ENCODE results near the gene HIBADH.
A peak's percentile ranks its signal among the peaks of the same experiment; 100 is the strongest.

HIBADH gene

DNA sequence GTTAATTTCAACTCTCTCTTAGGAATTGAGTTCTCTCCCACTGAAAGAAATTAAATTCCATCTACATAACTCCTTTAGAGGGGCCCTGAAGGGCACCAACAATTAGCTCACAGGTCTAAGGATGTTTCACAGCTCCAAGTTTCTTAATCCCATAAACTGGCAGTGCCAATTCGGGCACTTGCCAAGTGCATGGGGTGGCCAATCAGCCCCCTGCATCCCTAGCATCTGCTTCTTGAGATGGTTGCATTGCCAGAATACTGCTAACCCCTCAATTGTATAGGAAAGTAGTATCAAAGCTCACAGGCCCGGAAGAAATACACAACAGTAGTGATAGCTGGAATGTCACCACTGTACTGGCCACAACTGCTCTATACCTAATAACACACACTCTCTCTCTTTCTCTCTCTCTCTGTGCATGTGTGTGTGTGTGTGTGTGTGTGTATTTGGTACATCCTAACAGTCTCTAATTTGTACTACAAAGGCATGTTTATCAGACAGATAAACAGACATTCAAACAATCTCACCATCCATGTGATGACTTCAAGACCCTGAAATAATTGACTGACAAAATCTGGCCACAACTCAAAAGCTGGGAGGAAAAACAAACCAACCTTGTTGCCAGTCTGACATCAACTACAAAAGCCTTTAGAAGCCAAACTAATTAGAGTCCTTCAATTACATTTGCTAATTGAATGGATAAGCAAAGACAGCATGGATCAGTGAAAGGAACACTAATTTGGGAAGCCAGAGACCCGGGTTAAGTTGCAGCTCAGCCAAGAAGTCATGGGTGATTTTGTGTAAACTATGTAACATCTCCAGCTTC, 27.8 kb downstream of the HIBADH start:
- DNase-seq = peak; percentile 97

DNA sequence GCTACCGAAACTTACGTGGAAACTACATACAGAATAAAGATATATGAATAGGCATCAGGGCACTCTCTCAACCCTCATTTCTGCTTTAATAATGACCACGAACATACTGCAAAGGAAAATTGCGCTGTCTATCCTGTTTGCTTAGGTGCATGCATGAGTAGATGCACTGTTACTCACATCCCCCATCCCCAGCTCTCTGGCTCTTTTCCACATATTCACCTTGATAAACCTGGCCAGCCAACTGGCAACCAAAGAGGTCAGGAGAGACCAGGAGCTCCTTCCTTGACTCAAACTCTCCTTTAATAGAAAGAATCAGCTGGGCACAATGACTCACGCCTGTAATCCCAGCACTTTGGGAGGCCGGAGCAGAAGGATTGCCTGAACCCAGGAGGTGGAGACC, 29.6 kb downstream of the HIBADH start:
- no peak for DNase-seq

DNA sequence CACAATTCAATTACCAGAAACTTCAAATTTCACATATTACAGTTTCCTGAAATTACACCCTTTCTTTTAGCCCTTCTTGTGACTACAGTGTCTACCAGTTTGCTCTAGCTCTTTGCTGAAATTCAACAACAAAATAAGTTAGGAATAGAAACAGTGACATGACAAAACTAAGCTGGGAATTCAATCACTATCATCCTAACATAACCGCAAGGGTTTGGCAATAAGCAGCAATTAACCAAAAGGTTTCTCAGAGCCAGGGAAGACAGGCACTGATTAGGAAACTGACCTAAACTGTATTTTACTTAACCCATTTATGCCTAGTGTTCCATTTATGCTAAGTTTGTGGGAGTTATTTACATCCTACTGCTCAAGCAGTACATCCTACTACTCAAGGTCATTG, 31.3 kb downstream of the HIBADH start:
- DNase-seq = no peak

DNA sequence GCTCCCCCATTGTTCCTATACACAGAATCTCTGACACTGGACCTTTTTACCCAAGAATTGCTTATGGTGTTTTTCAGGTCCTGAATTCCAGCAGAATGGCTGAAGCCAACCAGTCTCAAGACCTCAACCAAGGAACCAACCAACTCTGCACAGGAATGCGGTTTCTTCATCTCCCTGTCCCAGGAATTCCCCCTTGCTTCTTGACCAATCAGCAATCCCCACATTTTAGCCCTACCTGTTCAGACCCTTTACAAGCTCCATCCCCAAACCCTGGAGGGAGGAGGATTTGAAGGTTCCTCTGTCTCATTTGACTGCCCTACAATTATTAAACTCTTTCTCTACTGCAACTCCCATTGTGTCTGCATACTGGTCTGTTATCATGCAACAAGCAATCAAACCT, 35.5 kb downstream of the HIBADH start:
- DNase-seq = no peak

DNA sequence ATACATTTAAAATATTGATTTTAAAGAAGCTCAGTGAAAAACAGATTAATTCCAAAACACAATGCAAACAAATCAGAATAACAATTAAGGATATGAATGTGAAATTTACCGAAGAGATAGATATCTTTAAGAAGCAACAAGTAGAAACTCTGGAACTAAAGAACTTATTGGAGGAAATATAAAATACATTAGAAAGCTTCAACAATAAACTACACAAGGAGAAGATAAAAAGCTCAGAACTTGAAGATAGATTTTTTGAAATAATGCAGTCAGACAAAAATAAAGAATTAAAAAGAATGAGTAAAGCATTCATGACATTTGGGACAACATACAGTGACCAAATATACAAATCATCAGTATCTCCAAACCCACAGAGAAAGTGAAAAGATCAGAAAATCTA, 43.2 kb downstream of the HIBADH start:
- DNase-seq = no peak

DNA sequence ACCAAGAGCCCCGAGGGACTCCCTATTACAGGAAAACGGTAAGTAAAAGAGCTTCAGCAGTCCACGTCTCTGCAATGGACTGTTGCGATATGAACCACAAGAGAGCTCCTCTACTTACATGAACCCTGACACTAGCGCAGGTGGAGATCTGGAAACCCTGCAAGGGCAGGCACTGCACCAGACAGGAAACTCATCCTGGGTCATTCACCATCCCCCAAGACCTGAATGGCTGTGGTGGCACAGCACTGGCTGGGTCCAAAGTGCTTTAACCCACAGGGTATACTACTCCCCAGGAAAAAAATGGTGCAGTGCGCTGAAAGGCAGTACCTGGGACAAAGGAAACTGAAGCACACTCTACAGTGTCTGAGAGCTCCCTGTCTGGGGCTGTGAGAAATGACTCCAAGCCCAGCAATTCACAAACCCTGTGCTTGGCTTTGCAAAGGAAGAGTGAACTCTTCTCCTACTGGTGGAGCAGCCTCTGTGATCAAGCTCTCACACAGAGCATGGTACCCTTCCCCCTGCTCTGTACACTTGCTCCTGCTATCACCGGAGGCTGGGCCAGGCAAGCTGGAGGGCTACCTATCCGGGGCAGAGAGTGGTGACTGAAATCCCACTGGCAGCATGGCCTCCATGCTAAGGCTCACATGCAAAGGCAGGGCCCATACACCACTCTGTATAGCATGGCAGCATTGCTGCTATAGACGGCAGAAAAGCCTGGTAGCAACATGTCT, 44.9 kb downstream of the HIBADH start:
- DNase-seq = no peak

DNA sequence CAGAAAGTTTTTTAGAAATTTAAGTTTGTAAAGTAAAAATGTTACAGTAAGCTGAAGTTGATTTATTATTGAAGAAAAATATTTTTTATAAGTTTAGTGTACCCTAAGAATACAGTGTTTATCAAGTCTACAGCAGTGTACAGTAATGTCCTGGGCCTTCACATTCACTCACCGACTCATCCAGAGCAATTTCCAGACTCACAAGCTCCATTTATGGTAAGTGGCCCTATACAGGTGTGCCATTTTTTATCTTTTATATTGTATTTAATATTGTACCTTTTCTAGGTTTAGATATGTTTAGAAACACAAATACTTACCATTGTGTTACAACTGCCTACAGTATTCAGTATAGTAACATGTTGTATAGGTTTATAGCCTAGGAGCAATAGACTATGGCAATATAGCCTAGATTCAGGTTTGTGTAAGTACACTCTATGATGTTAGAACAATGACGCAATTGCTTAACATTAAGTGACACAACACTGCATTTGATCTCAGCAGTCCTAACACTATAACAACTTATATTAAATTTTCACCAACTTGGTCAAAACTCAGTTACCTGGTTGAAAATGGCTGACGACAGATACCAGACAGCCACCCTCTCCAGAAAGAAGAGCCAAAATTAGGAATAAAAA, 45.7 kb downstream of the HIBADH start:
- no peak for DNase-seq

DNA sequence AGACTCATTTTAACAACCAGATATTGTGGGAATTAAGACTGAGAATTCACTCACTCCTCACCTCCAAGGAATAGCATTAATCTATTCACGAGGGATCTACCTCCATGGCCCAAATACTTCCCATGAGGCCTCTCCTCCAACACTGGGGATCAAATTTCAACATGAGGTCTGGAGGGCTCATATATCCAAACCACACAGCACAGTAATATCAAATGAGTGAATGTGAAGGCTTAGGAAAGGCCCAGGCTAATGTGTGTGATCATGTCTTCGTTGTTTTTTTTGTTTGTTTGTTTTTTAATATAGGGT, 46.5 kb downstream of the HIBADH start:
- DNase-seq = no peak

DNA sequence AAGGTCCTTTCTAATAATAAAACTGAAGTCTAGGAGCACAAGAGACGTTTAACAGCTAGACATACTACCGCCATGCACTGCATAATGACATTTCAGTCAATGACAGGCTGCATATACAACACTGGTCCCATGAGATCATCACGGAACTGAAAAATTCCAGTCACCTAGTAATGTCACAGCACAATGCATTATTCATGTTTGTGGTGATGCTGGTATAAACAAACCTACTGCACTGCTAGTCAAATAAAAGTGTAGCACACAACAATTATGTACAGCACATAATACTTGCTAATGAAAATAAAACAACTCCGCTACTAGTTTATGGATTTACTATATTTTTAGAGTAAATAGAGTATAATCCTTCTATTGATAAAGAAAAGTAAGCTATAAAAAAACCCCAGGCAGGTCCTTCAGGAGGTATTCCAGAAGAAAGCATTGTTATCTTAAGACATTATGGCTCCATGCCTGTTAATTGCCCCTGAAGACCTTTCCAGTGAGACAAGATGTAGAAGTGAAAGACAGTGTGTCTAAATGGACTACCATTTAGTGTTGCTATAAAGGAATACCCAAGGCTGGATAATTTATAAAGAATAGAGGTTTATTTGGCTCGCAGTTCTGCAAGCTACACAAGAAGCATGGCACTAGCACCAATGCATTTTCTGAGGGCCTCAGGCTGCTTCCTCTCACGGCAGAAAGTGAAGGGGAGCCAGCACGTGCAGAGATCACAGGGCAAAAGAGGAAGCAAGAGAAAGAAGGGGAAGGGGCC, 47.1 kb downstream of the HIBADH start:
- no peak for DNase-seq

DNA sequence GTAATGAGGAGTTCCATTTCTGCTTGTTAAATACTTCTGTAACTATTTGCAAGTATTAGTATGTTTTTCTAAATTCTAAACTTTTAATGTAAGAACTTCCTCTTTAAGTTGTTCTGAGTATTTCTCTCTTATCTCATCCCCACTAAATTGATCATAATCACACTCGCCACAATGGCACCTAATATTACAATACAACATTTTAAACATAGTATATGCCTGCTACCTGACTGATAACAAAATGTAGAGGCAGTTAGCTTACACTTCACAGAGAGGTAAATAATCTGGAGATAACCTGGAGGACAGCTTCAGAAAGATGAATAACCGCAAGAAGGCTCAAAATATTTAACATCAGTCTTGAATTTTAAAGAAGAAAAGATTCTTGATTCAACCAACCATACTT, 48.6 kb downstream of the HIBADH start:
- DNase-seq = no peak

DNA sequence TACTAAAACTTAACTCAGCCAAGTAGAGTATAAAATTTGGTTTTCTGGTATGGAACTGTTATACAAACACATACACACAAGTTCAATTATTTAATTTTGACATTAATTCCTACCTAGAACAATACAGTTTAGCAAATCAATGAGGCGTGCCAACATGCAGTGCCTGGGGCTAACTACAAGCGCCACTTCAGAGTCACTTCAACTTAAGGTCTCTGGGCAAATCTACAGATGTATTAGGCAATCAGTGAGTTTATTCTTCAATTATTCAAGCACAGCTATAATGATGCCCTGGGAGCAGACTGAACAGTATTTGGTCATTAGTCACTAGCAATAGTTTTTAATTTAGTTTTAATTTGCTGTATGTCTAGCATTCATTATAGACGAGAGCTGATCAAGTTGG, 51.6 kb downstream of the HIBADH start:
- DNase-seq = peak; percentile 90

DNA sequence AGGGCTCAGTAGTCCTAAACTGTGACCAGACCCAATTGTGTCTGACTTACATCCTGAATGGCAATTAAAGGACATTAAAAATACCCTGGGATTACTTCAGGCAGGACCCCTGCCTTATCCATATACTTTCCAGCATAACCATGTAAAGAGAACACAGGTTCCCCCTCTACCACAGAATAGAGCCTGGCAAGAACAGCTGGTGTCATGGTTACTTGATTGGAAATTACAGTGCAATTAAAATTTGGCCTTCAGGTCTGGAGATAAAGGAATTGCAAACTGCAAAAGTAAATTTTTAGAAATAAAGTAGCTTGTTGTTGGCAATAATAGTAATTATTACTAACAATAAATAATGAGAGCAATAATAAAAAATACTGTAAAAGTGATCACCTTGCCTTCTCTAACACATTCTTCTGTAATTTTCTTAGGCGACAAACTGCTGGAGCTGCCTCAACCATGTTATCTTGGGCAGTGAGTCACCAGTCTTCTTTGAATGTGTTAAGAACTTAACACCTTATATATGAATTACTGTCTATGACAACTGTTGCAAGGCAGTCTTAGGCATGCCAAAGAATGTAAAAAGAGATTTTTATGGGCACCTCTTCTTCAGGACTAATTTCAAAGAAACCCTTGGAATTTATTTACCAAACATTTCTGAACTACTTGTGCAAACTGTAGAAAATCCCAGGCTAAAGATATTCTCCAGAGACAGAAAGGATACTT, 53.7 kb downstream of the HIBADH start:
- DNase-seq = peak; percentile 86

DNA sequence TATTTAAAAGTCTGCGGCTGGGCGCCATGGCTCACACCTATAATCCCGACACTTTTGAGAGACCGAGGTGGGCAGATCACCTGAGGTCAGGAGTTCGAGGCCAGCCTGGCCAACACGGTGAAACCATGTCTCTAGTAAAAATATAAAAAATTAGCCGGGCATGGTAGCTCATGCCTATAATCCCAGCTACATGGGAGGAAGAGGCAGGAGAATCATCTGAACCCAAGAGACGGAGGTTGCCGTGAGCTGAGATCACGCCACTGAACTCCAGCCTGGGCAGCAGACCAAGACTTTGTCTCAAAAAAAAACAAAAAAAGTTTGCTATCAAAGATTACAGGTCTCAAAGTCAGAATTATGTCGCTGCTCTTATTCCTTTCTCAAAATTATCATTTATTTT, 55.5 kb downstream of the HIBADH start:
- no peak for DNase-seq

DNA sequence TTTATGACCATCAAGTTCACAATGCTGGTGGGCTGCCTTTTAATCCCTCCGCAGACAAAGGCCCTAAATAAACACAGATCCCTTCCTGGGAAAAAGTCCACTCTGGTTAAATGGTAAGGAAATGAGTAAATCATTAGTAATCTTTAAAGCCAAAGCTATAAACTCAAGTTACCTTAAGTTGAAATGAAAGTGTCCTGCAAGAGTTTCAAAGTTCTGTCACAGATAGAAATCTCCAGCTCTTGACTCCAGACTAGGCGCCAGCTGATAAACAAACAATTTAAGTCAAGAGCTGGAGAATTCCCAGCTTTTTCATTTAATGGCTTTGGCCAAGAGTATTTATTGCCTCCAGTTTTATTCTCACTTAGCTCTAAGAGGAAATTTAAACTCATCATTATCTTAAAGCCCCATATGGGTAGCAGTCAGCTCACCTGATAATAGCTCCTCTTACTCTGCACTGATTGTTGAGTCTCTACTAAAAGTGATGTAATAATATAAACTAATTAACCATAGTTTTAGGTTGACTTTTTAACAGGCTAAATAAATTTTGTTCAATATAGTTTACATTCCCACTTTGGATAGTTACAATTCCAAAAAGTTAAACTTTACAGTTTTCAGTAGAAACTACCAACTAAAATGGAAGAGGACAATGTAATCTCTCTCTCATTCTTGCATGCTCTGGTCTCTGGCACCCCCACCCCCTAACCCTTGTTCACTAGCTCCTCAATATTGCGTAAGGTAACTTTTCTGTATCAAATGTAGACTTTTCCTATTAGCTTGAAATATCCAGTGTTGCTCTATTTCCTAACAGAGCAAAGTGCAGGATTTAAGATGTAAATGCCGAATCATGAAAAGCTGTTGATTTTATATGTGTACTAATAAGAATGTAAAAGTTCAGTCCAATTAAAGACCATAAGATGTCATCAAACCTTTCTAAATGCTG, 56.1 kb downstream of the HIBADH start:
- DNase-seq = peak; percentile 87

DNA sequence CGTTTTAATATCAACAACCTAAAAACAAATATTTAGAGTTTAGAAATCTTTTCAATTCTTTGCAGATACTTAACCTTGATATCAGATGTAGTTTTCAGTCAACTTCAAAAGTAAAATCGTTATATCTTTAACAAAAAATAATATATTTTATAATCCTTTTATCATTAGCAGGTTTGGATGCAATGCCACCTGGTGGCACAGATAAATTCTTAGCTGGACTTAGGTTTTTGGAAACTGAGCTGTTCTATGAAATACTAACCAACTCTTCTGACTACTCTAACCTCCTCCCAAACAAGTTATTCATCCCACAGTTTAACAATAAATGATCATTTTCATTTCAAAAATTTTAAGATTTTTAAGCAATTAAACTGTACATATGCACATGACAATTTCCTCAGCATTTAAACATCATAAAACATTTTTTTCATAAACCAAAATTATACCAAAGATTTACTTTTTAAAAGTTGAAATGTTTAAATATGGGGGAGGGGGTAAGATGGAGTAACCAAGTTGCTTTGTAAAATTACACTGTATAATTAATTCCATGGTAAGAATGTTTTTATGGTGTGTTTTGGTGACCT, 56.9 kb downstream of the HIBADH start:
- DNase-seq = peak; percentile 64

DNA sequence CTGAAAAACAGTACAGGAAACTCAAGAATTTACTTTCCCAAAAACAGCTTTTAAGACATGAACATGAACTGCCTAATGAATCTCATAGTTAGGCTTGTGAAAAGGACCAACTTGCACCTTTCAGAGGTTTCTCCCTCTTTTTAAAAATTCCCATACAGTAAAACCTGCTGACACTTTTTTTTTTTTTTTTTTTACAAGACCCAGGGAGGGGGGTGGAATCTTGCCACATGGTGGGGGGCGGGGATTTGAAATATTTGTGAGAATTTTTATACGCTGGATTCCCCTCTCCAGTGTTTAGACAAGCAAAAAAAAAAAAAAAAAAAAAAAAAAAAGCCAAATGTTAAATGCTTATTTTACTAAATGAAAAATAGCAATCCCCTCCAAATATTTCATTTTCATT, 57.4 kb downstream of the HIBADH start:
- peak; percentile 12 for DNase-seq

DNA sequence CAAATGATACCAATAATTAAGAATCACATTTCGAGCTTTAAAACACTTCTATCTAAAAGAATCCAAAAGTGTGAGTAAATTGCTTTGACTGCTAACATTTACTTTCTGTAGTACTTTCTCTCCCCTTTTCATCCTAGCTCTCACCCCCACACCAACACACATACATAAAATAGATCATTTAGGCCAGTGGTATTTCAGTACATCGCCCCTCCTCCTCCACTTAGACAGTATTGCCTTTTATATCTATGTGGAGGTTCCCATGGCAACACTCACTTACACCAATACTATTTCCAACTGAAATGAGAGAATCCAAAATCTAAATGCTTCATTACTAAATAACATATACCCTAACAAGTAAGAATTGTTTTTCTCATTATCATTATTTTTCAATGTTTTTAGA, 58.9 kb downstream of the HIBADH start:
- peak; percentile 29 for DNase-seq

DNA sequence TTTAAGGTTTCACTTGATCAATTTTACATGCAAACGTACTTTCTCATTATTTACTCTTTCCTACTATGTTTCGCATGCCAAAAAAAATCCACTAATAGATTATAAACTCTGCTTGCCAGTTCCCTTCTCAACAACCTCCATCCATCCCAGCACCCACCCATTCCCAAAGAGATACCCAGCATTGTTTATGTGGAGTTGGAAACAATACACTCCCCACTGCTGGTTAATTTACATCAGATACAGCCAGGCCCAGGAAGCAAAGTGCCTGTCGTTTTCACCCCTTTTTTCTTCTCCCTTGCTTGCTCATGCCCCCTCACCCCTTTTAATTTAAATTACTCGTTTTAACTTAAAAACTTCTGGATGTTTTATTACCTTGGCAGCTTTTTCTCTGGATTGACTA, 59.9 kb downstream of the HIBADH start:
- peak; percentile 7 for DNase-seq

DNA sequence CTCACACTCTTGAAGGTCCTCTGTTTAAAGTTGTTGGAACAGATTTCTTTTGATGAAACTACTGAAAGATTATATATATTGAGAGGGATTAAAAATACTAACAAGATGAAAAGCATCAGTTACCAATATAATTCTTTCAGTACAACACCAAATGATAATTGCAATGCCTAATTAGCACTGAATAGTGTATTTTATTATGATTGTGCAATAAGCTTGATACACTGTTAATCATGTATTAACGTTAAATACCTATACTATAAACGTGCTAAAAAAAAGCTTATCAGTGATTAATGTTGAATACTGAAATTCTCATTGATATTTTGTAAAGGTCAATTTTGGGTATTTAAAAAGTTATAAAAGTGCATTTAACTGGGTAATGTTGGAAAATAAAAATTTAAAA, 61.5 kb downstream of the HIBADH start:
- DNase-seq = no peak

DNA sequence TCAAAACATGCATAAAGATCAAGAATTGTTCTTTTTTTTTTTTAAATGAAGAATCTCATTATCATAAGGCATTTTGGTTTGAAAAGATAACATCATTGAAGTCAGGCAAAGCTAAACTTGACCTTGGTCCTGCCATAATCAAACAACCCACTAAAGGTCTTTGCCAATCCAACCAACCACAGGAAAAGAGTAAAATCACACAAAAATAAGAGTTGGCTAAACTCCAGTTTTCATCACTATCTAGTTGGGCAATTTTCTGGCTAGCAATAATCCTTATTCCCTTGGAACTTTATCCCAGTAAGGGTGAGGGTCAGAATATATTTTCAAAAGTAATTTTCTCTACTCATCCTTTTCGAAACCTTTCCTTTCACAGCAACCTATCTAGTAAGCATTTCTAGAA, 62.4 kb downstream of the HIBADH start:
- no peak for DNase-seq

DNA sequence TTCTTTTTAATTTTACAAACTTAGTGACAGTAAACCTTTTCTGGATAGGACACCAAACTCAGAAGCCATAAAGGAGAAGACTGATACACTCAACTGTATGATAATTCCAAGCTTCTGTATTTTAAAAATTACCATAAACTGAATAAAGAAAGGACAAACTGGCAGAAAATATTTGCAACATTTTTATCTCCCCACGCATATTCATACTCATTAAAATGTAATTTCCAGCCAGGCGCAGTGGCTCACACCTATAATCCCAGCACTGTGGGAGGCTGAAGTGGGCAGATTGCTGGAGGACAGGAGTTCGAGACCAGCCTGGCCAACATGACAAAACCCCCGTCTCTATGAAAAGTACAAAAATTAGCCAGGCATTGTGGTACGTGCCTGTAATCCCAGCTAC, 67.7 kb downstream of the HIBADH start:
- no peak for DNase-seq
